Common myeloid progenitor, CD34-positive (primary cell): ENCODE measurements around the gene CS.

ENCODE experiments used
- CTCF ChIA-PET: fragments of 350-600 bp; sonication (Branson Sonifier 250); formaldehyde crosslinking; loops from one replicate; lab custom pipeline; 2021; ENCODE audit warnings: antibody characterized with exemption; lab: Charles Lee
- POLR2A ChIA-PET: fragments of 350-600 bp; sonication (Branson Sonifier 250); formaldehyde crosslinking; loops from one replicate; lab custom pipeline; 2021; ENCODE audit warnings: antibody characterized with exemption; lab: Charles Lee
- DNase-seq, 3 donors: peaks; one replicate each; pipeline versions ENCODE4 v3.0.0 to v3.0.0-alpha.2; 2013
- H3K27ac ChIP-seq, 2 experiments: 1 replicate in 1 of 2; 2 replicates in 1 of 2; pipeline ENCODE4 v1.7.0; 2013; ENCODE audit warnings: inconsistent platforms in 2 of 2, low read length in 2 of 2, mild to moderate bottlenecking in 2 of 2, low read depth in 1 of 2, moderate library complexity in 1 of 2; ENCODE audit not compliant: severe bottlenecking in 2 of 2, insufficient read depth in 1 of 2, poor library complexity in 1 of 2
- H3K27me3 ChIP-seq, 5 experiments: replicated peaks in 2 of 5; 1 replicate in 3 of 5; 2 replicates in 2 of 5; pipeline versions ENCODE4 v1.6.1 to v1.7.0; 2013; ENCODE audit warnings: low read length in 4 of 5, mild to moderate bottlenecking in 2 of 5, moderate library complexity in 2 of 5, inconsistent platforms in 1 of 5; ENCODE audit not compliant: insufficient read depth in 5 of 5, control insufficient read depth in 4 of 5
- H3K36me3 ChIP-seq, 4 experiments: 1 replicate in 2 of 4; 2 replicates in 2 of 4; pipeline versions ENCODE4 v1.6.1 to v1.7.0; 2013; ENCODE audit warnings: low read length in 3 of 4, control low read depth in 1 of 4, mild to moderate bottlenecking in 1 of 4; ENCODE audit not compliant: control insufficient read depth in 4 of 4, insufficient read depth in 4 of 4
- H3K4me1 ChIP-seq, 4 experiments: 1 replicate in 3 of 4; 2 replicates in 1 of 4; pipeline versions ENCODE4 v1.6.1 to v1.7.1; 2013; ENCODE audit warnings: low read length in 3 of 4, mild to moderate bottlenecking in 3 of 4, control low read depth in 1 of 4, inconsistent platforms in 1 of 4, moderate library complexity in 1 of 4; ENCODE audit not compliant: control insufficient read depth in 4 of 4, insufficient read depth in 4 of 4; ENCODE audit errors: control extremely low read depth in 1 of 4
- H3K4me3 ChIP-seq, 7 experiments: 1 replicate in 4 of 7; 2 replicates in 3 of 7; pipeline versions ENCODE4 v1.5.1 to v1.7.0; 2013; ENCODE audit warnings: mild to moderate bottlenecking in 7 of 7, low read length in 6 of 7, moderate library complexity in 6 of 7, inconsistent platforms in 2 of 7, low read depth in 2 of 7, control low read depth in 1 of 7; ENCODE audit not compliant: insufficient read depth in 4 of 7, control insufficient read depth in 1 of 7; ENCODE audit errors: extremely low read depth in 1 of 7
- H3K9me3 ChIP-seq, 5 experiments: 1 replicate in 4 of 5; 2 replicates in 1 of 5; pipeline versions ENCODE4 v1.6.1 to v1.7.1; 2013; ENCODE audit warnings: low read length in 4 of 5, mild to moderate bottlenecking in 2 of 5, inconsistent platforms in 1 of 5, low read depth in 1 of 5, moderate library complexity in 1 of 5; ENCODE audit not compliant: control insufficient read depth in 4 of 5, insufficient read depth in 2 of 5; ENCODE audit errors: control extremely low read depth in 1 of 5
- WGBS: methylation state at CpG from one replicate; pipeline ENCODE4 v1.1.5; 2013; ENCODE audit not compliant: insufficient coverage; 5-methylcytosine and 5-hydroxymethylcytosine counted together

Gene CS

DNA sequence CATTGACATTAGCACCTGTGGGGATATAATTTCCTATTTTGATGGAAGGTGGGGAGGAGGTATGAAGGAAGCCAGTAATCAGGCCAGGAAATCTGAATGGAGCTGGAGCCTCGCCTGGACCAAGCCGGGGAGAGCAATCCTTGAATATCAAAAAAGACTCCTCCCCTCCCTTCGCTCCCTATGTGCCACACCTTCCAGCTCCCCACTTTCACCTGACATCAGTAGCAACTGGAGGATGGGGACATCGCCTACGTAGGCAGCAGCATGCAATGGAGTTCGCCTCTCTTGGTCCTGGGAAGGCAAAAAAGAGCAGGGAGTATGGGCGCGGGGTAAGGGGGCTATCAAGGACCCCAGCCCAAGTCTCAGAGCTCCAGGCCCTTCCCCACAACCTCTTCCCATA, 43.1 kb downstream of the CS start:
- Histone ChIP-seq H3K36me3 (peaks cover 11 to 39% (median 27%) of the 10 kb centered on the region in 4 experiments), H3K4me3 (peak overlapping the region; percentile 74 to 86 (median 84)), H3K9me3 (no peaks in the 10 kb centered on the region), H3K4me1 (peaks cover 0 to 19% (median 15%) of the 10 kb centered on the region in 4 experiments), H3K27ac (peak overlapping the region in 1 of 2 experiments; percentile 74), H3K27me3 (no peaks in the 10 kb centered on the region)
- ChIA-PET POLR2A (interaction anchor here (0.6 kb wide), 1 partner anchor 139 kb away, joined by 3 read pairs; no protein-coding TSS in a partner anchor), CTCF (interaction anchor here (0.6 to 4.0 kb wide), 9 partner anchors 9 to 141 kb away, joined by 3 to 24 read pairs (median 7); partner anchors contain the start of genes COQ10A, RNF41 and SMARCC2)
- WGBS: 94% methylated on average over 8 of the region's 8 CpGs
- DNase-seq: no peak

DNA sequence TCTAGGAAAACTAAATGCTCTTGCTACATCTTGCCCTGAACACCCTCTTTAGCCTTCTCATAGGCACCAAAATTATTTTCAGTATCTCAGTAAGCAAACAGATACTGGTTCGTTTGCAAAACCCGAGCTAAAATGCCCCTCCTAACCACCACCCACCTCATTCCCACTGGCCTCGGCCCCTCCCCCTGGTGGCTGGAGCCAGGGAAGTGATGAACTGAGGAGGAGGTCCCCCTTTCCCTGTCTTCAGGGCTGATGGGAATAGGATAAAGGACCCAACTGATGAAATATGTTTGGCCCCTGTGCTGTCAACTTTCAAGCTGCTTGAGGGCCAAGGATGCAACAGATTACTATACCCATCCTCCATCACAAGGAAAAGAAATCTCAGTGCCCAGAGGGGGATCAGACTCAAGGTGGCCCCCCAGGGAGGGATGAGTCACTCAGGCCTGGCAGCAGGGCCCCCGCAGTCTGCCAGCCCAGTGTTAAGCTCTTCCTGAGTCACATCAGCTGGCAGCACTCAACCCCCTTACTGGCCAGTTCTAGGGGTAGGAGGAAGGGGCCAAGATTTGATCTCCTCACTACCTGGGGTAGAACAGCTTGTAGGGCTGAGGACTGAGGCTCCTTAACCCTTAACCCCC, 43.7 kb downstream of the CS start:
- no peak for DNase-seq
- ChIA-PET CTCF (interaction anchor here (0.6 to 4.0 kb wide), 11 partner anchors 10 to 141 kb away, joined by 3 to 24 read pairs (median 7); partner anchors contain the start of genes COQ10A, RNF41 and SMARCC2), POLR2A (interaction anchor here (0.6 kb wide), 1 partner anchor 138 kb away, joined by 3 read pairs; no protein-coding TSS in a partner anchor)
- 67% methylated on average over 1 of the region's 4 CpGs for WGBS
- peaks cover 11 to 45% (median 32%) of the 10 kb centered on the region in 4 experiments for H3K36me3 ChIP-seq
- H3K4me1 ChIP-seq: peaks cover 0 to 19% (median 15%) of the 10 kb centered on the region in 4 experiments
- no peak overlapping the region for H3K27ac ChIP-seq
- H3K9me3 ChIP-seq: no peaks in the 10 kb centered on the region
- peak overlapping the region in 1 of 7 experiments; percentile 86 for H3K4me3 ChIP-seq
- H3K27me3 ChIP-seq: no peaks in the 10 kb centered on the region

DNA sequence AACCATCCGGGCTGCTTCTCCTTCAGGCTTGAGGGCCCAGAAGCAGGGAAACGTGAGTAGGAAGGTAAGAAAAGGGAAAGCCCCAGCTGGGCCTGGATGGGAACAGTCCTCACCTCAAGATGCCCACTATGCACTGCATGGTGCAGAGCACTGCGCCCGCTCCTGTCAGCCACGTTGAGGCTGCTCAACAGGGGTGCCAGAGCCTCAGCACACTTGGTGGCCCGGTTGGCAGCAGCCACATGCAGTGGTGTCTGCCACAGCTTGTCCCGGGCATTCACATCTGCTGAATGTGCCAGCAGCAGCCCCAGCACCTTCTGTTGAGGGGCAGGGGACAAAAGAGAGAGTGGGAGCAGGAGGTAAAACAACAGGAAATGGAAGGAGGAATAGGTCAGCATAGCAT, 44.5 kb downstream of the CS start:
- H3K36me3 ChIP-seq: peaks cover 11 to 50% (median 34%) of the 10 kb centered on the region in 4 experiments
- ChIA-PET CTCF (interaction anchor here (0.9 to 4.0 kb wide), 8 partner anchors 8 to 50 kb away, joined by 3 to 24 read pairs (median 5); partner anchors contain the start of genes COQ10A and RNF41), POLR2A (interaction anchor here (0.6 kb wide), 1 partner anchor 13 kb away, joined by 4 read pairs; no protein-coding TSS in a partner anchor)
- no peaks in the 10 kb centered on the region for H3K9me3 ChIP-seq
- H3K4me3 ChIP-seq: no peak overlapping the region
- H3K4me1 ChIP-seq: peaks cover 0 to 19% (median 15%) of the 10 kb centered on the region in 4 experiments
- no peaks in the 10 kb centered on the region for H3K27me3 ChIP-seq
- 97% methylated on average over 7 of the region's 7 CpGs for WGBS
- no peak for DNase-seq
- peak overlapping the region in 1 of 2 experiments; percentile 10 for H3K27ac ChIP-seq

DNA sequence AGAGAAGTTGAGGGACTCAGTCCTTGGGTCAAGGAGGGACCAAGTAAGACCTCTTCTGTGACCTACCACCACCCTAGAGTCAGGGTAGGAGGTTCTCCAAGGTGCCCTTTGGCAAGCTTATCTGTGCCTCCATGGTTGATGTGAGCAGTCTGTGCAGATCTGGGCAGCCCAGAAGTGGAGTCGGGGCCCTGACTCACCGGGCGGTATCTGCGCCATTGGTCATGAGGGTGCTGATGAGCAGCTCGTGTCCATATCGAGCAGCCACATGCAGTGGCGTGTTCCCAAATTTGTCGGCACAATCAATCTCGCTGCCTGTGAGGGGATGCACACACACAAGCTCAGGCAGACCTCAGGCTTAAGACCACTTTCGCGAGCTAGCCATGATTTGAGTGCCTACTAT, 47.0 kb downstream of the CS start:
- Histone ChIP-seq H3K9me3 (no peaks in the 10 kb centered on the region), H3K27ac (no peak overlapping the region), H3K27me3 (no peaks in the 10 kb centered on the region), H3K4me3 (no peak overlapping the region), H3K4me1 (peaks cover 0 to 14% (median 10%) of the 10 kb centered on the region in 4 experiments), H3K36me3 (peaks cover 11 to 67% (median 47%) of the 10 kb centered on the region in 4 experiments)
- no peak for DNase-seq
- WGBS: 99% methylated on average over 11 of the region's 11 CpGs
- ChIA-PET CTCF (interaction anchor here (1.0 to 3.9 kb wide), 5 partner anchors 15 to 135 kb away, joined by 3 to 22 read pairs (median 3); partner anchors contain the start of gene ZC3H10), POLR2A (no interaction called here)

DNA sequence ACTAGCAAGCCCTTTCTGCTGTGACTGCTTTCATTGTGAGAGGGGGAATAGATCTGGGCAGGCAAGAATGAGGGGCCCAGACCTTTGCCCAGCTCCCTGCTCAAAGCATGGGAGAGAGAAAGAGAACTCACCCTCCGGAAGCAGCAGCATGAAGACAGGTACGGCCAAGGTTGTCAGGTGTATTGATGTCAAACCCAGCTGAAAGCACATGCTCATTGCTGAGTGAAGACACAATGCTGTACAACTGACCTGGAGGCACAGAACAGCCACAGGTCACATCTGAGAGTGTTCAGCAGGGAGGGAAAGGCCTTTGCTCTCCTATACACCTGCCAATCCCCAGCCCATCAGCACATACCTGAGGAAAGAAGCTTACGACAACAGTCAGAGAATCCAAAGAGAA, 47.5 kb downstream of the CS start:
- ChIA-PET CTCF (interaction anchor here (1.0 to 3.9 kb wide), 7 partner anchors 14 to 135 kb away, joined by 3 to 22 read pairs (median 3); partner anchors contain the start of gene ZC3H10), POLR2A (no interaction called here)
- 100% methylated on average over 2 of the region's 3 CpGs for WGBS
- DNase-seq: no peak
- no peaks in the 10 kb centered on the region for H3K9me3 ChIP-seq
- no peak overlapping the region for H3K4me3 ChIP-seq
- peaks cover 0 to 13% (median 9%) of the 10 kb centered on the region in 4 experiments for H3K4me1 ChIP-seq
- H3K36me3 ChIP-seq: peaks cover 13 to 71% (median 51%) of the 10 kb centered on the region in 4 experiments
- H3K27ac ChIP-seq: no peak overlapping the region
- H3K27me3 ChIP-seq: no peaks in the 10 kb centered on the region

DNA sequence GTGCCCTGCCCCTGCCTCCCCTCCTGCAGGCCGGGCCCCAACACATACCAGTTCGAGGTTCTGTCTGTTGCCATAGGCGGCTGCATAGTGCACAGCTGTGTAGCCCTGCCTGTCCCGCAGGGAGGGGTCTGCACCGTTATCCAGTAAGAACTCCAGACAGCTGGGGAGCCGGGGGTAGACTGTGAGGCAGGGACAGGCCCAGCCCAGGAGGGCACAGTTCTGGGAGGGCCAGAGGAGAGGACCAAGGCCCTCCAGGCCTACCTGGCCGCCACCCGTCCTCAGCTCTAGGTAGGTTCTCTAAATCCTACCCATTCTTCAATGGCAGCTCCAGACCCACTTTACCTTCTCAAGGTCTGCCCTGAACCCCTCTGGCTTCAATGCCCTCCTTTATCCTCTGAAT, 51.4 kb downstream of the CS start:
- CTCF ChIA-PET: interaction anchor here (0.8 to 2.3 kb wide), 5 partner anchors 10 to 45 kb away, joined by 3 to 8 read pairs (median 3); partner anchors contain the start of gene ANKRD52

More for the DNA sequence above, 51.4 kb downstream of the CS start:
- Histone ChIP-seq H3K4me3 (no peak overlapping the region), H3K27ac (no peak overlapping the region), H3K9me3 (no peaks in the 10 kb centered on the region), H3K27me3 (no peaks in the 10 kb centered on the region), H3K36me3 (peaks cover 13 to 83% (median 59%) of the 10 kb centered on the region in 4 experiments), H3K4me1 (no peaks in the 10 kb centered on the region)
- POLR2A ChIA-PET: interaction anchor here (1.1 kb wide), 1 partner anchor 12 kb away, joined by 3 read pairs; no protein-coding TSS in a partner anchor
- WGBS: 98% methylated on average over 8 of the region's 8 CpGs
- DNase-seq: no peak
